HG02642 (cell line): ENCODE results near the gene ACTC1.
"Not testable (repeated sequence)": the region's sequence is repeated elsewhere in the genome, so short reads cannot be mapped to it uniquely, and the experiment has no call there.

Experiments
- ATAC-seq: cut with Tn5 transposase; IDR thresholded peaks from one replicate; pipeline ENCODE4 v1.9.1; 2021; ENCODE audit warnings: mild to moderate bottlenecking; ENCODE audit not compliant: unreplicated experiment, poor library complexity

The ACTC1 gene

DNA sequence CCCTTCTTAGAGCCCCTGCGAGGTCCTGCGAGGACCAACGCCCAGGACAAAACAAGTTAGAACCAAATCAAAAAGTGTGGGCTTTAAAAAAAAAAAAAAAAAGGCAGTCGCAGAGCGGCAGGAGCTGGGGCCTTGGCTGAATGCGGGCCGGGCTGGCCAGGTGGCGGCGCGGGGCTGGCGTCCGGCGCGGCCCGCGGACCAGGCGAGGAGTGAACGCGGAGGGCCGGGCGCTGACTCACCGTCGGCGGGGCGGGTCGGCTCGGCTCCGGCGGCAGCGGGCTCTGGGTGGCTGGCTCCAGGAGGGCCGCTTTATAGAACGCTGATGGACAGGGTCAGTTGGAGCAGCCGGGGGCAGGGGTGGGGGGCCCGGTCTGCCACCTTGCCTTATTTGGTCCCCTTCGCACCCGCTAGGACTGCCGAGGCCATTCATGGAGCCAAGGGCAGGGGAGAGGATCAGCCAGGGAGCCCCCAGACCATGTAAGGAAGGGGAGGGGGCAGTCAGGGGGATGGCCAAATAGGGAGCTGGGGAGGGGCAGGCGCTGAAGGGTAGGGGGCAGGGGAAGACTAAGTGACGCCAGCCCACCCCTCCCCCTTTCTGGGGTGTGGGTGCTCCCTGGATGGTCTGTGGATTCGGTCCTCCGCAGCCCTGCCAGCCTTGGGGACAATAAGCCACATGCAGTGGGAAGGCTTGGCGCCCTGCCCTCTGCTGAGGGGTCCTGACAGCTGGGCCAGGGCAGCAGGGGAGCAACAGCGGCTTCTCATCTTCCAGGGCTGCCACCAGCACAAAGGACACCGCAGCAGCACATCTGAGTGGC lies at the start of gene ACTC1:
TSS of gene ACTC1 (minus strand) at position 283 of the 815 bp plus-strand sequence. CDS start 741 bp downstream, outside the sequence.
- no peak for ATAC-seq

DNA sequence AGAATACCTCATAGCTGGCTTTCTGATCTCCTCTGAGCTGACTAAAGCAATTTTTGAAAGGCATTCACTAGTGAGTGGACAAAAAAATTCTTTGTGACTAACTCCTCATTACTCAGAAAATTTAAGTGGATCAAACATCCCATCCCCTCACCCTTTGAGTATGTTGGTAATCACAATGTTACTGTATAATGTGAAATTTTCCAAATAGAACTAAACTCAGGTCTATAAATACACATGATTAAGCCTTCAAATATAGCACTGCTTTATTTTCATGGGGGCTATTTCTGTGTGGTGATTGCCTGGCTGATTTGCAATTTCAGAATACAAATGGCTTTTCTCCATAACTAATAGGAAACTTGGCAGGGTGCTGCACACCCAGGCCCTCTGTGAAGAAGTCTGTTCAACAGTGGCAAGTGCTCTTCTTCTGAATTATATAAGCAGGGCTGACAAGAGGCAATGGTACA lies 45.9 kb upstream of the ACTC1 start:
- ATAC-seq = no peak

DNA sequence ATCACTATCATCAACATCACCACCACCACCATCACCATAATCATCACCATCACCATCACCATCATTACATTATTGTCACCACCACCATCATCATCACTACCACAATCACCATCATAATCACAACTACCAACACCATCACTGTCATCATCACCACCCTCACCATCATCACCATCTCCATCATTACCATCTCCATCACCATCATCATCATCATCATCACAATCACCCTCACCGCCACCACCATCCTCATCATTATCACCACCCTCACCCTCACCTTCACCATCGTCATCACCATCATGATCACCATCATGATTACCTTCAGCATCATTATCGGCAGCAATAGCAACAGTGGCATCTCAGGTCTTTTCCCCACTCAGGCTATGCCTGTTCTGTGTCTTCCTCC lies 42.9 kb upstream of the ACTC1 start:
- no peak for ATAC-seq

DNA sequence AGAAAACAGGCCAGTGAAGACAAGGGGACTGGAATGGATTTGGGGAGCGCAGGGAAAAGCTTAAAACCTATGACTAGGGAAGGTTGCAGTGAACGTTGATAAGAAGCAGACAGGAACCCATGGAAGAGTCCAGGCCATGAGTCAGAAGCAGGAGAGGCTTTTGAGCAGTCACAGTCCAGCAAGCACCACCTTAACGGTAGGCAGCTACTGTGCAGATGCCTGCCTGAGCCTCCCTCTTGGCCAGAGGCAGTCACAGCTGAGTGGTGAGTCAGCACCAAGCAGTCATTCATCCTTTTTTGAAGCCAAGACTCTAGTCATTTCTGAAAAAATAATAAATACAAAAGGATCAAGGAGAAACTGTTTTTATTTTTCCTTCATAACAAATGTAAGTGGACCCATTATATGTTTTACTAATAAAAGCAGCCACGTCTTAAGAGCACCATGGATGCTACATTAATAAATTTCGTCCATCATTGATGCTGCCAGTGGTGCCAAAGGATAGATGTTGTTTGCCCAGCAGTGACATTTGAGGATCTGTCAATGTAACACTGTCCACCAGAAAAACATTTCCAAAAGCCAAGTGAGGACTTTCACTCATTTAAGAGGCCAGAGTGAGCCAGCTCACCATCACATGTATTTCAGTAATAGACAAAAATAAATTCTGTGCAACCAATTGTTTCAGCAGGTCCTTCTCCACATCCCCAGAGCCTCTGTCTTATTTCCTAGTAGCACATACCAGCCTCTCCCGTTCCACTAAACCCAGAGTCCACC lies 42.1 kb upstream of the ACTC1 start:
- ATAC-seq = no peak

DNA sequence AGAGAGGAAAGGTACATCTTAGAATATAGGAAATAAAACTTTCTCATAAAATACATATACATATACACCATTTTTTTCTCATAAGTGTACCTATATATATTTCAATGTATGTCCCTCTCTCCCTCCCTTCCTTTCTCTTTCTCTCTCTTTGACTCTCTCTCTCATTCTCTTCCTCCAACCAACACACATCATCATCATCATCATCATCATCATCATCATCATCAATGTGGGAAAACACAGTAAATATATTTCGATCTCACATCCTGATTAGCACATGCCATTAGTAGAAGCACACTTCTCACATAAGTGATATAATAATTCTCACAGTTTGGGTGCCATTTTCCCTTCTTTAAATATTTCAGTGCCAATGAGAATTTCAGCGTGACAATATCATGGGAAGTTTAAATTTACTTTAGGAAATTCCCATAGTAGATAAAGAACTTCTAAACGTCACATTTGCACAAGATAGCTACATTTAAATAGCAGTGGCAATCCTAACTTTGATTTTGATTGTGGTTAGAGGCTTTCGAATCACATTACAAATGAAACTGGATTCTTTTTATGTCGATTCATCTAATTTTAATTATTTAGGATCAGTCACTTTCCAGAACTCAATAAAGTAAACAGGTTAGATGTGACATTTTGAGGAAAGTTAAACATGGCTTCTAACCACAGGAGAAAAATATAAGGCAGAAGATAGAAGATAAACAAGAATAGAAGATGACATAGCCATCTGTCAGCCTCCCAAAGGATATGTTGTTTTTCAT lies 33.0 kb upstream of the ACTC1 start:
- ATAC-seq = no peak

DNA sequence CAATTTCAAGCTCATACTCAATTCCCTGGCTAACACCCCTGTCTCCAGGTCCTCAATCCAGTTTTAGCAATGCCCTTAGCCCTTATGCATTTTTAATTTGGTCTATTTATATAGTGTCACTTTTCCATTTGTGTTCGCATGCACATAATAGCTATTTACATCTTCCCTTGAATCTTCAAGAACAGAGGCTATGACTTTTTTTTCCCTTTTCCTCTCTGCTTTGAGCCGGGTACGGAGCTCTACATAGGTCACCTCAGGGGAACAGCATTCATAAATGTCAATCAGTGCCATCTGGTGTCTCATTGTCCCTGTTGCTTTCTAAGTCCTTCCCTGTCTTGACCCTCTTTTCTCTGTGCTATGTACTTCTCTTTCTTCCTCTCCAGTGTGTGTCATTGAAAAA lies 26.5 kb upstream of the ACTC1 start:
- ATAC-seq = no peak

DNA sequence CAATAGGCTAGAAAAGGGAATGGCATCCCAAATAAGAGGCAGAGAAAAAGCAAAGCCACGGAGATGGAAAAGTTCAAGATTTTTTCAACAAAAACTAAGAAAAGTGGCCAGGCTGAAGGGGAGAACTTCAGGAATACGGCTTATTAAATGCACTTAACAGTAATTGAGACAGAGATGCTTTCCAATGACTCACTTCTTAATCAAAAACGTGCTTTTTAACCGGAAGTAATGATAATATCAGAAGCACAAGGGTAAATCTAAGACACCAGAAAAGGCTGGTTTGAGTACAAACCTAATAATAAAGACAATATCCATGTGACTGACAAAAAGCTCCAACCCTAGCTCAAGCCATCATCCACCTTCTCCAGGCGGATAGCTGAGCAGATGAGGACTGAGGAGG lies 24.8 kb upstream of the ACTC1 start:
- ATAC-seq = no peak

DNA sequence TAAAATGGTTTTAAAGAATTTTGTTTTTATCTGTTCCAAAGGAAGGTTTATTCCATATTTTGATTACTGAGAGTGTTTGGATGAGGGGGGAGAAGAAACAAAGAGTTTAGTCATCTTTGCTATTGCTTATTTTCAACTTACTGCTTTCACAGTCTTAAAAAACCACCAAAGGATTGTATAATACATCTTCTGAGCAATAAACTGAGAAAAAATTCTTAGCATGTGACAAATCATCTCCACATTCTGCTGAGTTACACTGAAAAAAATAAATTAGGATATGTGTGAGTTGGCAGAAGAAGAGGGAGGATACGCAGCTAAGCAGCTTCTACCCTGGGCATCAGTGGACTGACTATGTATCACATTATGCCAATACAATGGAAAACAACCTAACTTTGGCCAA lies 23.2 kb upstream of the ACTC1 start:
- no peak for ATAC-seq

DNA sequence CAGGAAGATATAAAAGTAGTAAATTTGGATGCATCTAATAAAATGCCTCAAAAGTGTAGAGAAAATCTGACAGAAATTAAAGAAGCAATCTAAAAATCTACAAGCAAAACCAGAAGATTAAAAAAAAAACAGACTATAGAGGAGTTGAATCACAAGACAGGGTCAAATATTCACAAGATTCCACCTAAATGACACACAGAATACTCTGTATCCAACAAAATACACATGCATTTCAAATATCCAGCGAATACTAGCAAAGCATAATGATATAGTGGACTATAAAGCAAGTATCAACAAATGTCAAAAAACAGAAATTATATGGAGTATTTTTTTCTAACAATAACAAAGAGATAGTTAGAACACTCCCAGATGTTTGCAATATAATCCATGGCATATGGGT lies 20.5 kb upstream of the ACTC1 start:
- no peak for ATAC-seq

DNA sequence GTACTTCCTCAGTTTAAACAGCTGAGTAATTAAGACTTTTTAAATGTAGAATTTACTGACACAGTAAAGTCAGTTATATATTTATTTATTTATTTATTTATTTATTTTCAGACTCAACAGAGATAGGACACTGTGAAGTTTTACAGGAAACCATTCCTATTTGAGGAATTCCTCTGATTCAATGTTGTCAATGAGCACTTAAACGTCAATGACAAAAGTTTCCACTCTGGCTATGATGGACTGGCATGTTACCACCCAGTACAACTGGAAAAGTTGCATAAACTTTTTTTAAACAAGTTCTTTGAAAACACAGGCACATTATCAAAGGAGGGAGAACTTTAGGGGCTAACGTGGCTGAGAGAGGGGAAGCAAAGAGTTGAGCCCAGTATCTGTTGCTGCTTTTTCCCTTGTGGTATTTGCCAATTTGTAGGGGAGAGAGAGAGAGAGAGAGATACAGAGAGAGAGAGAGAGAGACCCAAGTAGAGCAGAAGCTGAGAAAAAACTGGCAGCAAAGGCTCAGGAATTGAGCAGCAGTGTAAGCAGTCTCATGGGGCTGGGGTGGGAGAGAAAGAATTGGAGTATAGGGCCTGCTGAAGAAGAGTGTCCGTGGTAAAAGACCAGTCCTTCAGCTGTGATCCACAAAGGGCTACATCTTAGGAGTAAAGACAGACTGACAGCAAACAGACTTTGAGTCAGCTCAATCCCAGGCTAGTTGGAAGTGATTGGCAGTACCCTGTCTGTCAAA lies 18.3 kb upstream of the ACTC1 start:
- ATAC-seq = no peak

DNA sequence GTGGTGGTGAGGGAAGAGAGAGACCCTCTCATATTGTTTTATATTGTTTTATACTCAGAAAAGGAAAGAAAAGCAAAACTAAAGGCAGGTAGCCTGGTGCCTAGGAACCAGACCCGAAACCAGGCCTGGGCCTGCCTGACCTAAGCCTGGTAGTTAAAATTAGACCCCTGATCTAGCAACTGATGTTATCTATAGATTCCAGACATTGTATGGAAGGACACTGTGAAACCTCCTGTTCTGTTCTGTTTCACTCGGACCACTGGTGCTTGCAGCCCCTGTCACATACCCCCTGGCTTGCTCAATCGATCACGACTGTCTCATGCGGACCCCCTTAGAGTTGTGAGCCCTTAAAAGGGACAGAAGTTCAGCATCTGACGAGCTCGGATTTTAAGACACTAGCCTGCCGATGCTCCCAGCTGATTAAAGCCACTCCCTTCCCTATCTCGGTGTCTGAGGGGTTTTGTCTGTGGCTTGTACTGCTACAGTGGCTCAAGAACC lies 17.6 kb upstream of the ACTC1 start:
- not testable (repeated sequence) for ATAC-seq

DNA sequence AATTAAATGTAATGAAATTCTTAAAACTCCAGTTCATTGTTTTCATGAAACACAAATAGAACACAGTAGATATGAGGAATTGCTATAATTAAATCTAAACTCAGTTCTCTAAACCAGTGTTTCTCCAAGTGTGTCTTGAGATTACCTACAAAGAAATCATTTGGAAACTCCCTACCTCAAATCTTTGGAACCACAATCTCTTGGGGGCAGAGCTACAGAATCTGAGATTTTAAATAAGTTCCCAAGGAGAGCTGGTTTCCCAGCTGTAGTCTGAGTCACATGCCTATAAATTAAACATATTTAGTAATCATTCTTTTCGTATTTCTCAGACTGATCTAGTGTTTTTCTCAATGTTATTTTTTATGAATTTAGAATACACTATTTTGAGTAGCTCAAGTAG lies 17.0 kb upstream of the ACTC1 start:
- ATAC-seq = no peak

DNA sequence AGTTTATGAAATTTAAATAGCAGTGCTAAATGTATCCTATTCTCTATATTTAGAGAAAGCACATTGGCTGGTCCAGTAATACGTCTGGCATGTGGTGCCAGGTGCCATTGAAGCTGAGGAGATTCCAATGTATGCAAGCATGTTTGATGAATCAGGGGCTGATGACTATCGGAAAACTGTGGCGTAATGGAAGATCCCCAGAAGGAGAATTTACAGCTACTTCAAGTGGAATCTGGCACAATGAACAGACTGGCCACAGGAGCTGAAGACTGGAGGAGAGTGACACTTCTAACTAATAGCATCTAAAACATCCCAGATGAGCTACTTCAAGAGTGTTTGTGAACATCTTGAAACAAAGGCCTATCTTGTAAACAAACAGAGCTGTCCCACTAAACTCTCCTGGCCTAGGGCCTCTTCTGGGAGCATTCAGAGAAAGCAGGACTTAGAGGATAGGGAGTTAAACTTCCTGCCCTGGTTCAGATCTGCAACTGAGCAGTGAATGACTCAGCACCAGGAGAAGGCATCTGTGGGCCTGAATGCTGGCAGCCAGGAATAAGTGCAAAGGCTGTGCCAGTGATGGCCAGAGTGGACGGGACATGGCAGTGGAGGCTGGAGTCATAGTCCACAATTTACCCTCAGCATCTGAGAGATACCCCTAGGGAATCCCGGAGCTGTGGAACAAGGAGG lies 15.2 kb upstream of the ACTC1 start:
- ATAC-seq = no peak

DNA sequence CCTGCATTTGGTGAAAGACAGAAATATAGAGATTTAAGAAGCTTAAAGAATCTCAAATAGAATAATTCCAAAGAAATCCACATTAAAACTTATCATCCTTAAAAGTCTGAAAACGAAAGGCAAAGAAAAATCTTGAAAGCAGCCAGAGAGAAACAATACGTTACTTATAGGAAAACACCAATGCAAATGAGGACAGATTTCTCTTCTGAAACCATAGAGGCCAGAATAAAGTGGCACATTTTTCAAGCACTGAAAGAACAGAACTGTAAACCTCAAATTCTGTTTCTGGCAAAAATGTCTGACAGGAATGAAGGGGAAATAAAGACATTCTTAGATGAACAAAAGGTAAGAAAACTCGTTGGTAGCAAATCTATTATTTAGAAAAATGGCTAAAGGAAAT lies 13.8 kb upstream of the ACTC1 start:
- ATAC-seq = no peak

DNA sequence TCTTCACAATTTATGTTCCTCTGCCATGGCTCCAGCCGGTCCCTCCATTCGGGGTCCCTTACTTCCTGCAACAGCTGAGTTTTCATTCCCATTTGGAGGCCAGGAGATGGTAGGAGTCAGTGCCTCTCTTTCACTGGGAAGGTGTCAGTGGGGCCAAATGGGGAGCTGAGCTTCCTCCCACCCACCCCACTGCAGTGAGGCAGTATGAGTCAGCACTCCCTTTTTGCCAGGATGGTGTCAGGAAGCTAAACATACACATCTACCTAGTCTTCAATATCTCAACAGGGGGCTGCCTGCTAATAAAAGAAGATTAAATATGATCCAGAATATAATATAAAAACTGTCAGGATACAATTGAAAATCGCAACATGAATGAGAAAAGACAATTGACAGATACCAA lies 12.7 kb upstream of the ACTC1 start:
- ATAC-seq = no peak

DNA sequence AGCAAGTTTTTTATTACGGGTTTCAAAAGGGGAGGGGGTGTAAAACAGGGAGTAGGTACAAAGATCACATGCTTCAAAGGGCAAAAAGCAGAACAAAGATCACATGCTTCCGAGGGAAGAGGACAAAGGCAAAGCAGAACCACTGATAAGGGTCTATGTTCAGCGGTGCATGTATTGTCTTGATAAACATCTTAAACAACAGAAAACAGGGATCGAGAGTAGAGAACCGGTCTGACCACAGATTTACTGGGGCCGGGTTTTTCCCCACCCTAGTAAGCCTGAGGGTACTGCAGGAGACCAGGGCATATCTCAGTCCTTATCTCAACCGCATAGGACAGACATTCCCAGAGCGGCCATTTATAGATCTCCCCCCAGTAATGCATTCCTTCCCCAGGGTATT lies 11.9 kb upstream of the ACTC1 start:
- not testable (repeated sequence) for ATAC-seq

DNA sequence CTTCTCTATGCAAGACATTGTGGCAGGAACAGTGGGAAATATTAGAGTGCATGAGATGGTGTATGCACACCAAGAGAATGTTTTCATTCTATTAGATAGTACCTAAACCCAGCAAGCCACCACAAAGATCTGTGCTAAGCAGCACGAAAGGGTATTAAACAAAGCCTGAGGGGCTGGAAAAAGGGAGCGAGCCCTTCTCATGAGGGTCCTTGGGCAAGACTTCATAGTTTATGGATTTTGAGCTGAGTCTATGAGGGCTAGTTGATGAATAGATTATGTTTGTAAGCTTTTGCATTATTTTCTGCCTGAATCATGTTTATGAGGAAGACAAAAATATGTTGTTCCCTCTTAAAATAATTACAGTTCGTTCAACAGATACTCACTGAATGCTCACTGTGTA lies 9.4 kb upstream of the ACTC1 start:
- no peak for ATAC-seq

DNA sequence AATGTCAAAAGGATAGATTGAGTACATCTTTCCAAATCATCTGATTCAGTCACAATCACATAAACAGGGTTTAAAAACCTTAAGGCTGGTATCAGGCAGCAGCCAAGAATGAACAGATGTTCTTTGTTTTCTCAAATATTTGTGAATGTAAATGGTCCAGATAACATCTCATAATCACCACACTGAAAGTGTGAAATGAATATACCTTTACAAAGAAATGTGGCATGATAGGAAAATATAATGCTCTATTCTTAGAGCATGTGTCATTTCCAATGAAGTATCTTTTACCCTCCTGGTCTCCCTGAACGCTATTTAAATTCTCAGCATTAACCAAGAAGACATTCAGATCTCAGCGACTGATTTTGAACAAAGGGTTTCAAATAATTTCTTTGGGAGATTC lies 8.8 kb upstream of the ACTC1 start:
- no peak for ATAC-seq
